ENCODE data around the gene GOLPH3L.

DNA sequence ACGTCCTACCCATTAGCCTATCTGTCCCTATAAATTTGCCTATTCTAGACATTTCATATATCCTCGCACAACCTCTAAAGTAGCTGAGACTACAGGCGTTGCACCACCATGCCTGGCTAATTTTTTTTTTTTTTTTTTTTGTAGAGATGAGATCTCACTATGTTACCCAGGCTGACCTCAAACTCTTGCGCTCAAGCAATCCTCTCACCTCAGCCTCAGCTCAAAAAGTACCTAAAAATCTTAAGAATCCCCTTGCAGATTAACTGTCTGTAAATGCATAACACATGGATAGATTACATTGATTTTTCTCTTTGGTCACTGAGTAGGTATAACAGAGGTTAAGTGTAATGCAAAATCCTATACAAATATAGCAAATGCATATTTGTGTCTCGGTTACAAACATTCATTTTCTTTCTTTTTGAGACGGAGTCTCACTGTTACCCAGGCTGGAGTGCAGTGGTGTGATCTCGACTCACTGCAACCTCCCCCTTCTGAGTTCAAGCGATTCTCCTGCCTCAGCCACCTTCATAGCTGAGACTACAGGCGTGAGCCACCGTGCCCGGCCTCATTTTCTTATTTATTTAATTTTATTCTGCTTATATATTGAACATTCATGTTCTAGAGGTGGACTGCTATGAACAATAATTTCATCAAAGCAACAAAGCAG, 21.4 kb upstream of the GOLPH3L start:
- TF ChIP-seq, protein P1, sequence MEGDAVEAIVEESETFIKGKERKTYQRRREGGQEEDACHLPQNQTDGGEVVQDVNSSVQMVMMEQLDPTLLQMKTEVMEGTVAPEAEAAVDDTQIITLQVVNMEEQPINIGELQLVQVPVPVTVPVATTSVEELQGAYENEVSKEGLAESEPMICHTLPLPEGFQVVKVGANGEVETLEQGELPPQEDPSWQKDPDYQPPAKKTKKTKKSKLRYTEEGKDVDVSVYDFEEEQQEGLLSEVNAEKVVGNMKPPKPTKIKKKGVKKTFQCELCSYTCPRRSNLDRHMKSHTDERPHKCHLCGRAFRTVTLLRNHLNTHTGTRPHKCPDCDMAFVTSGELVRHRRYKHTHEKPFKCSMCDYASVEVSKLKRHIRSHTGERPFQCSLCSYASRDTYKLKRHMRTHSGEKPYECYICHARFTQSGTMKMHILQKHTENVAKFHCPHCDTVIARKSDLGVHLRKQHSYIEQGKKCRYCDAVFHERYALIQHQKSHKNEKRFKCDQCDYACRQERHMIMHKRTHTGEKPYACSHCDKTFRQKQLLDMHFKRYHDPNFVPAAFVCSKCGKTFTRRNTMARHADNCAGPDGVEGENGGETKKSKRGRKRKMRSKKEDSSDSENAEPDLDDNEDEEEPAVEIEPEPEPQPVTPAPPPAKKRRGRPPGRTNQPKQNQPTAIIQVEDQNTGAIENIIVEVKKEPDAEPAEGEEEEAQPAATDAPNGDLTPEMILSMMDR (IDR thresholded peaks at IDR 0.05 in 4 of 5, conservative IDR thresholded peaks at IDR 0.05 in 1 of 5) = no peak
- TF ChIP-seq POLR2A (IDR thresholded peaks at IDR 0.05) = no peak
